SU-DHL-6 (cell line): ENCODE results near the gene ZC3H7B.

ENCODE experiments used
- EZH2phosphoT487 ChIP-seq: fragments of 200-600 bp; sonication (generic), shearing (Covaris generic); conservative IDR thresholded peaks from 2 replicates; pipeline ENCODE4 v1.6.1; 2018; ENCODE audit warnings: mild to moderate bottlenecking, antibody characterized with exemption, low read length, moderate library complexity, mixed read lengths
- TF ChIP-seq, protein P1 (sequence below): fragments of 200-600 bp; sonication (generic); IDR thresholded peaks from one replicate; pipeline ENCODE4 v1.5.1; 2017; ENCODE audit warnings: antibody characterized with exemption, mild to moderate bottlenecking, low read length, moderate library complexity; ENCODE audit not compliant: insufficient read depth, poor library complexity, severe bottlenecking

DNA sequence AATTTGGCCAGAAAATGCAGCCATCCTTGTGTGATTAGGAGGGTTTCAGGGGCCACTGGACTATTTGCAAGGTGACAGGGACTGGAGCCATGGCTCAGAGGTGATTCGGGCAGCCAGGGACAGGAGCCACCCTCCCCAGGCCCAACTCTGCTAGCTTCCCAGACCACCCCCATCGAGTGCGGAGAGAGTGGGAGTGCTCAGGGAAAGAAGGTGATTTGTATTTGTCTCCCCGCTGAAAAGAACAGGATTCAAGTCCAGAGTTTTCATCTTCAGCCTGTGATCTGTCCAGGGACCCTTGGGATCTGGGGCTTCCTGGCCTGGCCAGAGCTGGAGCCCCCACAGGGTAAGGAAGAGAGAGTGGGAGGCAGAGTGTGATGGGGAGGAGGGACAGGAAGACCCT lies 58.1 kb downstream of the ZC3H7B start:
- TF ChIP-seq, protein P1, sequence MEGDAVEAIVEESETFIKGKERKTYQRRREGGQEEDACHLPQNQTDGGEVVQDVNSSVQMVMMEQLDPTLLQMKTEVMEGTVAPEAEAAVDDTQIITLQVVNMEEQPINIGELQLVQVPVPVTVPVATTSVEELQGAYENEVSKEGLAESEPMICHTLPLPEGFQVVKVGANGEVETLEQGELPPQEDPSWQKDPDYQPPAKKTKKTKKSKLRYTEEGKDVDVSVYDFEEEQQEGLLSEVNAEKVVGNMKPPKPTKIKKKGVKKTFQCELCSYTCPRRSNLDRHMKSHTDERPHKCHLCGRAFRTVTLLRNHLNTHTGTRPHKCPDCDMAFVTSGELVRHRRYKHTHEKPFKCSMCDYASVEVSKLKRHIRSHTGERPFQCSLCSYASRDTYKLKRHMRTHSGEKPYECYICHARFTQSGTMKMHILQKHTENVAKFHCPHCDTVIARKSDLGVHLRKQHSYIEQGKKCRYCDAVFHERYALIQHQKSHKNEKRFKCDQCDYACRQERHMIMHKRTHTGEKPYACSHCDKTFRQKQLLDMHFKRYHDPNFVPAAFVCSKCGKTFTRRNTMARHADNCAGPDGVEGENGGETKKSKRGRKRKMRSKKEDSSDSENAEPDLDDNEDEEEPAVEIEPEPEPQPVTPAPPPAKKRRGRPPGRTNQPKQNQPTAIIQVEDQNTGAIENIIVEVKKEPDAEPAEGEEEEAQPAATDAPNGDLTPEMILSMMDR, result no peak
- no peak for TF ChIP-seq EZH2phosphoT487
